GM18499 (cell line): ENCODE measurements around the gene ELAVL4.

ENCODE experiments used
- ATAC-seq: cut with Tn5 transposase; IDR thresholded peaks from one replicate; pipeline ENCODE4 v1.9.1; 2021; ENCODE audit warnings: moderate number of reproducible peaks; ENCODE audit not compliant: insufficient read depth, unreplicated experiment

Gene ELAVL4

GRCh38 chr1:50108497-50109059 lies at the start of gene ELAVL4:
ELAVL4 (plus strand) TSS chr1:50108920; CDS start chr1:50109190, 270 bp downstream.
- ATAC-seq: no peak

- no peak for ATAC-seq
Measured at GRCh38 chr1:50060279-50060678, 48.4 kb upstream of the ELAVL4 start.

- ATAC-seq: no peak
Measured at GRCh38 chr1:50066806-50067205, 41.9 kb upstream of the ELAVL4 start.

GRCh38 chr1:50074931-50075330 lies 33.8 kb upstream of the ELAVL4 start:
- ATAC-seq: no peak

- ATAC-seq: no peak
Measured at GRCh38 chr1:50077273-50077672, 31.4 kb upstream of the ELAVL4 start.

GRCh38 chr1:50080904-50081586 lies 27.7 kb upstream of the ELAVL4 start:
- ATAC-seq: no peak

GRCh38 chr1:50084389-50084788 lies 24.3 kb upstream of the ELAVL4 start:
- no peak for ATAC-seq

- ATAC-seq: no peak
Measured at GRCh38 chr1:50091068-50091467, 17.7 kb upstream of the ELAVL4 start.

- no peak for ATAC-seq
Measured at GRCh38 chr1:50095716-50096115, 13.0 kb upstream of the ELAVL4 start.

- no peak for ATAC-seq
Measured at GRCh38 chr1:50097021-50097679, 11.6 kb upstream of the ELAVL4 start.

GRCh38 chr1:50097791-50098190 lies 10.9 kb upstream of the ELAVL4 start:
- no peak for ATAC-seq

GRCh38 chr1:50098591-50099021 lies 10.1 kb upstream of the ELAVL4 start:
- no peak for ATAC-seq

- ATAC-seq: no peak
Measured at GRCh38 chr1:50099654-50100053, 9.1 kb upstream of the ELAVL4 start.

GRCh38 chr1:50103615-50104081 lies 5.1 kb upstream of the ELAVL4 start:
- ATAC-seq: no peak

GRCh38 chr1:50105433-50105832 lies 3.3 kb upstream of the ELAVL4 start:
- no peak for ATAC-seq

GRCh38 chr1:50106095-50106761 lies 2.5 kb upstream of the ELAVL4 start:
- ATAC-seq: no peak

GRCh38 chr1:50109116-50109515 lies 396 bp downstream of the ELAVL4 start:
- no peak for ATAC-seq

GRCh38 chr1:50109647-50110075 lies 941 bp downstream of the ELAVL4 start:
- ATAC-seq: no peak

- no peak for ATAC-seq
Measured at GRCh38 chr1:50110151-50110550, 1.4 kb downstream of the ELAVL4 start.

- ATAC-seq: no peak
Measured at GRCh38 chr1:50110656-50111055, 1.9 kb downstream of the ELAVL4 start.

GRCh38 chr1:50111503-50111902 lies 2.8 kb downstream of the ELAVL4 start:
- ATAC-seq: no peak
